Heart left ventricle (tissue), 16 donors: ENCODE results near the gene PCDHAC2. TPM values are rescaled to one million over a fixed set of nuclear protein-coding genes. Genes with fewer than 3 reads are reported as not detected.

Source experiments
- ATAC-seq, 4 donors: fragments of 200-7000 bp; cut with Tn5 transposase; one replicate each; pipeline ENCODE4 v1.9.1; 2020 to 2022; ENCODE audit warnings: moderate library complexity in 4 of 4, mild to moderate bottlenecking in 3 of 4, moderate number of reproducible peaks in 1 of 4
- DNase-seq, 5 donors: peaks; one replicate each; pipeline ENCODE4 v3.0.0-alpha.2; 2020
- H3K27ac ChIP-seq, 12 donors: fragments of 200-600 bp; sonication (generic) in 4 of 12; one replicate each; pipeline versions ENCODE4 v1.5.0 to v1.8.0; 2016 to 2022; ENCODE audit warnings: mild to moderate bottlenecking in 2 of 12
- H3K27me3 ChIP-seq, 9 donors: fragments of 200-600 bp; sonication (generic) in 2 of 9; one replicate each; pipeline versions ENCODE4 v1.5.1 to v1.8.0; 2016 to 2022; ENCODE audit warnings: mild to moderate bottlenecking in 3 of 9
- H3K36me3 ChIP-seq, 9 donors: fragments of 200-600 bp; sonication (generic) in 2 of 9; one replicate each; pipeline versions ENCODE4 v1.5.0 to v1.8.0; 2018 to 2022; ENCODE audit warnings: mild to moderate bottlenecking in 2 of 9
- H3K4me1 ChIP-seq, 12 donors: fragments of 200-600 bp; sonication (generic) in 4 of 12; one replicate each; pipeline versions ENCODE4 v1.5.0 to v1.8.0; 2016 to 2022; ENCODE audit warnings: mild to moderate bottlenecking in 3 of 12
- H3K4me3 ChIP-seq, 12 donors: fragments of 200-600 bp; sonication (generic) in 4 of 12; one replicate each; pipeline versions ENCODE4 v1.5.0 to v1.8.0; 2017 to 2022; ENCODE audit warnings: mild to moderate bottlenecking in 9 of 12, moderate library complexity in 4 of 12
- H3K9me3 ChIP-seq, 12 donors: fragments of 200-600 bp; sonication (generic) in 4 of 12; one replicate each; pipeline versions ENCODE4 v1.5.0 to v1.8.0; 2016 to 2022; ENCODE audit warnings: mild to moderate bottlenecking in 1 of 12
- CTCF ChIP-seq, 12 donors: fragments of 200-600 bp; sonication (generic) in 4 of 12; IDR thresholded peaks; one replicate each; pipeline versions ENCODE4 v1.5.0 to v1.8.0; 2018 to 2022; ENCODE audit warnings: antibody characterized with exemption in 12 of 12, mild to moderate bottlenecking in 5 of 12
- POLR2A ChIP-seq, 2 donors: fragments of 450-650 bp; IDR thresholded peaks; one replicate each; pipeline ENCODE4 v1.6.1; 2017; ENCODE audit warnings: antibody characterized with exemption in 2 of 2, mild to moderate bottlenecking in 2 of 2, moderate library complexity in 2 of 2
- WGBS, 4 donors: extraction: QIAGEN DNeasy Blood & Tissue Kit in 2 of 4; methylation state at CpG; one replicate each; pipeline versions ENCODE4 v1.1.5 to v1.1.7; 2013 to 2018; 5-methylcytosine and 5-hydroxymethylcytosine counted together
- intact Hi-C, 10 donors: fragments of 100-400 bp; cut with DNase I; formaldehyde crosslinking; loops; one replicate each; pipeline versions ENCODE4 v1.11.1 to v1.14.2; 2022
- polyA plus RNA-seq, 2 donors: library from polyadenylated mRNA; stranded (reverse); fragments of 200-250 nt; gene quantifications; one replicate each; pipeline ENCODE4 v1.2.3, GENCODE V29; 2013
- total RNA-seq, 9 donors: library from RNA; depleted of rRNA in 2 of 9; stranded (reverse); fragments of >200 nt in 2 of 9; fragmentation: NEBNext Ultra II Directional in 3 of 9; extraction: Animal tissue kit (Norgen Biotek cat#: 25700) in 3 of 9; gene quantifications; one replicate each; pipeline versions ENCODE4 v1.1.0 to v1.2.4, GENCODE V29; 2016 to 2023
- donor health status: ischemic (EF 13 %, LVEDD 7.1; RV severe dilation, severe dysfunction).
- donor health status: healthy with polysubstance abuse.
- donor health status: DM: no; HTN: yes; CAD: no.
- donor health status: DM: no; HTN: no; CAD: no.
- donor health status: ischemic (EF 25% LVEDD 6.9; RV normal size, moderate dysfunction).
- donor health status: ischemic (EF 25% LVEDD 5.7; RV mildly dilated, moderate dysfunction).
- donor health status: healthy.
- donor health status: DM: yes; HTN: yes; CAD: no.
- donor health status: ischemic (EF 35%, LVEDD 5.7; RV mildly dilated, moderate dysfunction).
- donor health status: nonischemic (EF 11% LVEDD 7.7; RV severe dilation, severe dysfunction).
- donor health status: DM: yes; HTN: yes; CAD: no.
- donor health status: PGD.
- donor health status: ischemic (EF 29% LVEDD 5.4; RV normal size, mild dysfunction).
- donor health status: nonischemic (EF 23%, LVEDD 6.1; RV moderate dilation, normal function).

The PCDHAC2 gene
- total and polyA plus RNA-seq, 11 donors: 0.07 to 2.2 (median 0.40) TPM; not detected in 1

GRCh38 chr5:140926443-140927227 is 39.6 kb upstream of the PCDHAC2 start:
- 1 to 2% (median 2%) methylated on average over 52 to 74 of the region's 74 CpGs for WGBS, 4 donors
- DNase-seq (peak; percentile 56 to 84 (median 66)), ATAC-seq (peak in 3 of 4 donors; percentile 87 to 94 (median 91))
- Histone ChIP-seq H3K27me3 (peaks cover 9 to 89% (median 51%) of the 10 kb centered on the region in 9 donors), H3K4me1 (peaks cover 0 to 19% (median 4%) of the 10 kb centered on the region in 12 donors), H3K36me3 (no peaks in the 10 kb centered on the region), H3K27ac (no peak overlapping the region), H3K4me3 (peak overlapping the region; percentile 11 to 59 (median 47)), H3K9me3 (no peaks in the 10 kb centered on the region)
- TF ChIP-seq CTCF (IDR thresholded peaks at IDR 0.05) (peak; percentile 50 to 80 (median 62)), POLR2A (IDR thresholded peaks at IDR 0.05) (no peak)
- intact Hi-C loops: loop anchor here in 4 of 10 donors (2.0 to 5.0 kb wide), 3 partner anchors 114 to 116 kb away; no protein-coding TSS in a partner anchor

DNA sequence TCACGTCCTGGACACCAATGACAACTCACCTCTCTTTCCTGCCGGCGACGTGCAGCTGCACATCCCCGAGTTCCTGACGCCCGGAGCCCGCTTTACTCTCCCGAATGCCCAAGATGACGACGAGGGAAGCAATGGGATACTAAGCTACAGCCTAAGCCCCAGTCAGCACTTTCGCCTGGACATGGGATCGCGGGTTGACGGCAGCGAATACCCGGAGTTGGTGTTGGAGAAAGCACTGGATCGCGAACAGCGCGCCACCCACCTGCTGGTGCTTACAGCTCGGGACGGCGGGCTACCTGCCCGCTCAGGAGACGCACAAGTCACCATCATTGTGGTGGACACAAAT is 39.1 kb upstream of the PCDHAC2 start:
- intact Hi-C loops: loop anchor here in 4 of 10 donors (2.0 to 5.0 kb wide), 3 partner anchors 114 to 116 kb away; no protein-coding TSS in a partner anchor
- TF ChIP-seq POLR2A (IDR thresholded peaks at IDR 0.05): no peak
- TF ChIP-seq CTCF (IDR thresholded peaks at IDR 0.05): no peak
- 7 to 10% (median 8%) methylated on average over 4 to 26 of the region's 26 CpGs for WGBS, 4 donors
- Histone ChIP-seq H3K4me3 (peak overlapping the region in 11 of 12 donors; percentile 35 to 59 (median 47)), H3K9me3 (no peaks in the 10 kb centered on the region), H3K36me3 (no peaks in the 10 kb centered on the region), H3K4me1 (peaks cover 0 to 19% (median 4%) of the 10 kb centered on the region in 12 donors), H3K27me3 (peaks cover 9 to 92% (median 51%) of the 10 kb centered on the region in 9 donors), H3K27ac (no peak overlapping the region)
- no peak for DNase-seq
- peak in 1 of 4 donors; percentile 13 for ATAC-seq

GRCh38 chr5:140934964-140935606 is 31.2 kb upstream of the PCDHAC2 start:
- intact Hi-C loops: no loop called here
- Histone ChIP-seq H3K9me3 (no peaks in the 10 kb centered on the region), H3K27ac (no peak overlapping the region), H3K27me3 (peaks cover 0 to 27% (median 0%) of the 10 kb centered on the region in 9 donors), H3K4me3 (no peak overlapping the region), H3K4me1 (no peaks in the 10 kb centered on the region), H3K36me3 (no peaks in the 10 kb centered on the region)
- no peak for ATAC-seq
- TF ChIP-seq POLR2A (IDR thresholded peaks at IDR 0.05) (no peak), CTCF (IDR thresholded peaks at IDR 0.05) (no peak)
- no peak for DNase-seq
- WGBS, 4 donors: 69 to 74% (median 72%) methylated on average over 4 of the region's 4 CpGs

GRCh38 chr5:140946578-140946977 is 19.7 kb upstream of the PCDHAC2 start:
- DNase-seq (no peak), ATAC-seq (no peak)
- TF ChIP-seq CTCF (IDR thresholded peaks at IDR 0.05): no peak
- no peak for TF ChIP-seq POLR2A (IDR thresholded peaks at IDR 0.05)
- intact Hi-C loops: no loop called here
- peaks cover 0 to 25% (median 7%) of the 10 kb centered on the region in 12 donors for H3K9me3 ChIP-seq
- no peak overlapping the region for H3K4me3 ChIP-seq
- no peaks in the 10 kb centered on the region for H3K4me1 ChIP-seq
- no peaks in the 10 kb centered on the region for H3K36me3 ChIP-seq
- peaks cover 0 to 3% (median 0%) of the 10 kb centered on the region in 9 donors for H3K27me3 ChIP-seq
- no peak overlapping the region for H3K27ac ChIP-seq
- 53 to 60% (median 56%) methylated on average over 2 of the region's 2 CpGs for WGBS, 4 donors
